ENCODE measurements around the gene RALGDS. TPM values are rescaled to one million over a fixed set of nuclear protein-coding genes. Genes with fewer than 3 reads are reported as not detected.

RALGDS gene
- total RNA-seq, 1 experiment from 2014 or later = 36.1 TPM

GRCh38 chr9:133144904-133145851 lies 24.1 kb upstream of the RALGDS start (continued):
- TF ChIP-seq REST (IDR thresholded peaks at IDR 0.05; ENCODE audit: low read depth) = no peak
- no peak for TF ChIP-seq EGR1 (IDR thresholded peaks at IDR 0.05; ENCODE audit: low read depth)
- TF ChIP-seq TCF7L2 (IDR thresholded peaks at IDR 0.05; ENCODE audit: borderline replicate concordance, extremely low read depth, insufficient read depth, insufficient read length) = no peak

- H3K9me2 ChIP-seq (ENCODE audit: insufficient read depth) = no peaks in the 10 kb centered on the region
- intact Hi-C loops (cut with micrococcal nuclease) = loop anchor here (1.0 to 2.0 kb wide), 2 partner anchors 41 to 104 kb away; no protein-coding TSS in a partner anchor
- TF ChIP-seq RAD21 (IDR thresholded peaks at IDR 0.05; ENCODE audit: low read depth) (no peak), CEBPB (IDR thresholded peaks at IDR 0.05; ENCODE audit: low read depth) (no peak), CTCF (IDR thresholded peaks at IDR 0.05 in 2 of 3, conservative IDR thresholded peaks at IDR 0.05 in 1 of 3; ENCODE audit: borderline replicate concordance in 1 of 3, insufficient read depth in 1 of 3, low read depth in 2 of 3, low read length in 2 of 3) (peak in 2 of 3 experiments; percentile 97; a peak in 4 of 6 replicates)
- RAD21 ChIA-PET (ENCODE audit: low non-redundant PET in 1 of 2, low total read pairs in 2 of 2, uncharacterized antibody in 2 of 2, unreplicated experiment in 2 of 2) = interaction anchor here (0.7 to 1.5 kb wide), 7 partner anchors 9 to 342 kb away, joined by 3 to 4 read pairs (median 3); no protein-coding TSS in a partner anchor
- peak; percentile 48 for ATAC-seq
- H3K79me2 ChIP-seq (ENCODE audit: insufficient read depth, low read length) = peaks cover 80% of the 10 kb centered on the region
- peak overlapping the region; percentile 65 for H3K4me2 ChIP-seq (ENCODE audit: low read length)
- peak overlapping the region; percentile 38; the same call in 1 of the 2 replicates for H3K27ac ChIP-seq (ENCODE audit: low read depth, low read length)
- no peak overlapping the region for H2AFZ ChIP-seq (ENCODE audit: low read depth, low read length, poor library complexity, severe bottlenecking)
- peak overlapping the region; percentile 16 to 19; a peak in 3 of 4 replicates for H3K4me3 ChIP-seq (replicated peaks in 1 of 2; ENCODE audit: low read depth in 1 of 2, low read length in 2 of 2)
- H3K36me3 ChIP-seq (ENCODE audit: control insufficient read depth in 1 of 2, insufficient read depth in 2 of 2, low read length in 2 of 2) = no peaks in the 10 kb centered on the region
- no peaks in the 10 kb centered on the region for H3K27me3 ChIP-seq (ENCODE audit: insufficient read depth, low read length)
- peak overlapping the region; percentile 45 for H3K9ac ChIP-seq (ENCODE audit: low read length)
- peaks cover 14 to 50% of the 10 kb centered on the region in 2 experiments for H3K4me1 ChIP-seq (ENCODE audit: control insufficient read depth in 1 of 2, insufficient read depth in 2 of 2, low read length in 2 of 2)
- CTCF ChIA-PET = interaction anchor here (0.7 to 3.2 kb wide), 21 partner anchors 10 to 315 kb away, joined by 3 to 61 read pairs (median 6); partner anchors contain the start of genes CACFD1, GTF3C5 and RALGDS
- H3K9me3 ChIP-seq (ENCODE audit: control insufficient read depth in 1 of 2, insufficient read depth in 1 of 2, low read depth in 1 of 2, low read length in 2 of 2) = no peaks in the 10 kb centered on the region
- POLR2A ChIA-PET = interaction anchor here (1.0 to 1.1 kb wide), 2 partner anchors 9 to 114 kb away, joined by 3 read pairs; partner anchors contain the start of gene GTF3C5
- no peak for DNase-seq (ENCODE audit: low read depth, low spot score)
- H4K20me1 ChIP-seq (ENCODE audit: insufficient read depth) = no peaks in the 10 kb centered on the region; the same call in 1 of the 2 replicates
- BruUV-seq (replicated peaks) = no TSS peak
Observed at GRCh38 chr9:133144142-133144903, 23.3 kb upstream of the RALGDS start.
